ENCODE results near the gene GAREM1. TPM values are rescaled to one million over a fixed set of nuclear protein-coding genes. Genes with fewer than 3 reads are reported as not detected.

Gene GAREM1
- total RNA-seq, 1 experiment from 2014 or later: 11.1 TPM

DNA sequence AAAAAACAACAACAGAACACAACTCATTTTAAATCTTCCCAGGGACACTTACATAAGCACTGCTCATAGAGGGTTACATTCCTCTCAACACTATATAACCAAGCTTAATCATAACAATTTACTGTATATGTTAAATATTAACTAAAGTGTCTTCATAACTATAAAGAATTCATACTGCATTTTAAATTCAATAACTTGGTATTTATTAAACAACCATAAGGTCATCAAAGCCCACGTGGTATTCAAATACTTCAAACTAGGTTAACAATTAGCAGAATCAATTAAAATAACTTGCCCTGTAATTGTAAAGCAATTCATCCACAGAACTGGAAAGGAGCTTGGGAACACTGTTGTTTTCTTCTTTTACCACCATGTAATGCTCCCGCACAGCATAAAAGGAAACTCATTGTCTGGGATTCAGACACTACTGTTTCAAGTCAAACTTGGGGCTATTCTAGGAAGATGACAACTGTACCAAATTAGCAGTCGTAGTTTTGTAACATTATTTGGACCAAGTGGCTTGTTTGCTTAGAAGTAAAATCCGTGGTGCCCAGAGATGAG, 10.4 kb downstream of the GAREM1 start:
- RAD21 ChIA-PET (ENCODE audit: low non-redundant PET in 1 of 2, low total read pairs in 2 of 2, uncharacterized antibody in 2 of 2, unreplicated experiment in 2 of 2): no interaction called here
- DNase-seq (ENCODE audit: low read depth, low spot score) (no peak), ATAC-seq (no peak)
- H3K9me2 ChIP-seq (ENCODE audit: insufficient read depth): 0 out of 2 replicates have a peak, but pooled peaks cover 3% of the 10 kb centered on the region
- H3K27ac ChIP-seq (ENCODE audit: low read depth, low read length): no peak overlapping the region
- H2AFZ ChIP-seq (ENCODE audit: low read depth, low read length, poor library complexity, severe bottlenecking): no peak overlapping the region
- no peak for TF ChIP-seq ELF1 (IDR thresholded peaks at IDR 0.05; ENCODE audit: borderline replicate concordance, low read depth)
- no peak for TF ChIP-seq FOSL1 (IDR thresholded peaks at IDR 0.05; ENCODE audit: low read depth)
- TF ChIP-seq SP1 (IDR thresholded peaks at IDR 0.05; ENCODE audit: low read depth): no peak
- TF ChIP-seq, protein P1, sequence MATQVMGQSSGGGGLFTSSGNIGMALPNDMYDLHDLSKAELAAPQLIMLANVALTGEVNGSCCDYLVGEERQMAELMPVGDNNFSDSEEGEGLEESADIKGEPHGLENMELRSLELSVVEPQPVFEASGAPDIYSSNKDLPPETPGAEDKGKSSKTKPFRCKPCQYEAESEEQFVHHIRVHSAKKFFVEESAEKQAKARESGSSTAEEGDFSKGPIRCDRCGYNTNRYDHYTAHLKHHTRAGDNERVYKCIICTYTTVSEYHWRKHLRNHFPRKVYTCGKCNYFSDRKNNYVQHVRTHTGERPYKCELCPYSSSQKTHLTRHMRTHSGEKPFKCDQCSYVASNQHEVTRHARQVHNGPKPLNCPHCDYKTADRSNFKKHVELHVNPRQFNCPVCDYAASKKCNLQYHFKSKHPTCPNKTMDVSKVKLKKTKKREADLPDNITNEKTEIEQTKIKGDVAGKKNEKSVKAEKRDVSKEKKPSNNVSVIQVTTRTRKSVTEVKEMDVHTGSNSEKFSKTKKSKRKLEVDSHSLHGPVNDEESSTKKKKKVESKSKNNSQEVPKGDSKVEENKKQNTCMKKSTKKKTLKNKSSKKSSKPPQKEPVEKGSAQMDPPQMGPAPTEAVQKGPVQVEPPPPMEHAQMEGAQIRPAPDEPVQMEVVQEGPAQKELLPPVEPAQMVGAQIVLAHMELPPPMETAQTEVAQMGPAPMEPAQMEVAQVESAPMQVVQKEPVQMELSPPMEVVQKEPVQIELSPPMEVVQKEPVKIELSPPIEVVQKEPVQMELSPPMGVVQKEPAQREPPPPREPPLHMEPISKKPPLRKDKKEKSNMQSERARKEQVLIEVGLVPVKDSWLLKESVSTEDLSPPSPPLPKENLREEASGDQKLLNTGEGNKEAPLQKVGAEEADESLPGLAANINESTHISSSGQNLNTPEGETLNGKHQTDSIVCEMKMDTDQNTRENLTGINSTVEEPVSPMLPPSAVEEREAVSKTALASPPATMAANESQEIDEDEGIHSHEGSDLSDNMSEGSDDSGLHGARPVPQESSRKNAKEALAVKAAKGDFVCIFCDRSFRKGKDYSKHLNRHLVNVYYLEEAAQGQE (IDR thresholded peaks at IDR 0.05; ENCODE audit: low read depth): no peak
- no peak for TF ChIP-seq POLR2A (IDR thresholded peaks at IDR 0.05; ENCODE audit: borderline replicate concordance, extremely low read depth, insufficient read depth, insufficient read length)
- no peak for TF ChIP-seq TCF7L2 (IDR thresholded peaks at IDR 0.05; ENCODE audit: borderline replicate concordance, extremely low read depth, insufficient read depth, insufficient read length)
- TF ChIP-seq JUND (IDR thresholded peaks at IDR 0.05): no peak
- no peak for TF ChIP-seq SIN3A (IDR thresholded peaks at IDR 0.05; ENCODE audit: low read depth)
- no peak for TF ChIP-seq YY1 (IDR thresholded peaks at IDR 0.05; ENCODE audit: extremely low read depth, insufficient replicate concordance, low read depth, low read length)
- TF ChIP-seq, protein P2, sequence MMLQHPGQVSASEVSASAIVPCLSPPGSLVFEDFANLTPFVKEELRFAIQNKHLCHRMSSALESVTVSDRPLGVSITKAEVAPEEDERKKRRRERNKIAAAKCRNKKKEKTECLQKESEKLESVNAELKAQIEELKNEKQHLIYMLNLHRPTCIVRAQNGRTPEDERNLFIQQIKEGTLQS (IDR thresholded peaks at IDR 0.05): no peak
- CTCF ChIA-PET: interaction anchor here (1.0 to 1.4 kb wide), 3 partner anchors 10 to 171 kb away, joined by 3 to 5 read pairs (median 4); partner anchors contain the start of gene GAREM1
- no peak overlapping the region for H3K4me2 ChIP-seq (ENCODE audit: low read length)
- POLR2A ChIA-PET: no interaction called here
- H3K36me3 ChIP-seq (ENCODE audit: control insufficient read depth in 1 of 2, insufficient read depth in 2 of 2, low read length in 2 of 2): no peaks in the 10 kb centered on the region
- no peaks in the 10 kb centered on the region for H3K27me3 ChIP-seq (ENCODE audit: insufficient read depth, low read length)
- no TSS peak for BruUV-seq (replicated peaks)
- intact Hi-C loops (cut with micrococcal nuclease): no loop called here
- no peaks in the 10 kb centered on the region for H3K4me1 ChIP-seq (ENCODE audit: control insufficient read depth in 1 of 2, insufficient read depth in 2 of 2, low read length in 2 of 2)
- H3K9ac ChIP-seq (ENCODE audit: low read length): no peak overlapping the region
- H3K4me3 ChIP-seq (replicated peaks in 1 of 2; ENCODE audit: low read depth in 1 of 2, low read length in 2 of 2): no peak overlapping the region
- H3K9me3 ChIP-seq (ENCODE audit: control insufficient read depth in 1 of 2, insufficient read depth in 1 of 2, low read depth in 1 of 2, low read length in 2 of 2): no peaks in the 10 kb centered on the region
- no peaks in the 10 kb centered on the region; the same call in 1 of the 2 replicates for H3K79me2 ChIP-seq (ENCODE audit: insufficient read depth, low read length)
- no peaks in the 10 kb centered on the region for H4K20me1 ChIP-seq (ENCODE audit: insufficient read depth)

All from HCT116 (cell line).